RPMI8226 (cell line): ENCODE results near the gene TPPP2.
A peak's percentile ranks its signal among the peaks of the same experiment; 100 is the strongest.

Experiments
- DNase-seq: peaks from one replicate; pipeline ENCODE4 v3.0.0-alpha.2; 2015

Gene TPPP2

DNA sequence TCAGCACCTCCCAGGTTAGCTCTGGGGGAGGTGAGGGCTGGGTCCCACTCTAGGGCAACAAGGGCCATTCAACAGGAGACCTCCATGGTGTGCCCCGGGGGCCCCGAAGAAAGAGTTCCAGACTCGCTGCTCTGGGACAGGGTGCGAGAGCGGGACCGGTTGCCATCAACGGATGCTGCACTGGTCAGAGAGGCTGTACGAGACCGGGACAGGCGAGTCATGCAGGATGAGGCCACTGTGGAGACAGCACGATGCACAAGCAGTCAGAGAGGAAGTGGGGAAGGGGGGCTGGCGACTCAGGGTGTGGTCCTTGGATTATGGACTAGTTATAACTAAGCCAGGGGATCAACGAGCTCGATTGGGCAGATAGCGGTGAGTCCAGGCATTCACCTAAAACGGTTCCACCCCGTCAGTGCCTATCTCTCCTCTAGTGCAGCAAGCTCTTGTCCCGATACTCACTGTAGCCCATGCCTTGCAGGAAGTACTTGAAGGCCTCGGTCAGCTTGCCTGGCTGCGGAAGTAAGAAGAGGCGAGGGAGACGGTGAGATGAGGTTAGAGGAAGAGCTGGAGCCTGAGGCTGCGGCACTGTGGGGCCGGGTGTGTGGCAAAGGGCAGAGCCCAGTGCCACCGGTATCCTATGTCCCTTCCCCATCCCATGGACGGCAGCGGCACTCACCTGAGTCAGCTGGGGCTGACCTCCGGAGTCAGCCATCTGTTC lies 12.3 kb upstream of the TPPP2 start:
- no peak for DNase-seq

DNA sequence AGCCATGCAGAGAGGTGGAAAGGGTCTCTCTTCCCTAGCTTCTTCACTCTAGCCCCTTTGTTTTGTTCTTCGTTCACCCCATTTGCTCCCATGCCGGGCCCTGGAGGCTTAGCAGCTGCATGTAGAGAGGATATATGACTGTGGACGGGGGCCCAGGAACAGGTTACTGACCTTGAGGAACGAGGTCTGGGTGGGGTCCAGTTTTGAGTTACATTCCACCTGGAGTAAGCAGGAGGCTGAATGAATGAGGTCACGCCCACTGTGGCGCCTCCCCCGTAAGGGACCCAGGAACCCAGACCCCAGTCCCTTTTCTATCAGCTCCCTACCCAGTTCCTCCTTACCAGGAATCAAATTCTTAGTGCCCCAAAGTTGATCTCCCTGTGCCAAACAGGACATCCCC lies 11.7 kb upstream of the TPPP2 start:
- DNase-seq: no peak

DNA sequence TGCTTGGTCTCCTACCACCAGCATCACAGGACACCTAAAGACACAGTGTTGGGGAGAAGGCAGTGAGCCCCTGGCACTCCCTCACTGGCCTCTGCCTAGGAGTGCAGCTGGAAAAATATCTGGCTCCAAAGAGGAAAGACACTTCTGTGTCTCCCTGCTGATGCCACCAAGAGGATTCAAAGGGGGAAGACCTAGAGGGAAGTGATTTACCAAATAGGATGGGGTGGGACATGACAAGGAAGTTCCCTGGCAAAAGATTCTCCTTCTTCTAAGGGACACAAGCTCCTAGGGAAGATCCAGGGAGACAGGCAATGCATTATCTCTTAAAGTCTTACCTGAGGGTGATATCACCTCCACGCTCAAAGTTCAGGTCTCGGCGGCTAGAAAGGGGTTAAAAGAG lies 11.2 kb upstream of the TPPP2 start:
- DNase-seq: no peak

DNA sequence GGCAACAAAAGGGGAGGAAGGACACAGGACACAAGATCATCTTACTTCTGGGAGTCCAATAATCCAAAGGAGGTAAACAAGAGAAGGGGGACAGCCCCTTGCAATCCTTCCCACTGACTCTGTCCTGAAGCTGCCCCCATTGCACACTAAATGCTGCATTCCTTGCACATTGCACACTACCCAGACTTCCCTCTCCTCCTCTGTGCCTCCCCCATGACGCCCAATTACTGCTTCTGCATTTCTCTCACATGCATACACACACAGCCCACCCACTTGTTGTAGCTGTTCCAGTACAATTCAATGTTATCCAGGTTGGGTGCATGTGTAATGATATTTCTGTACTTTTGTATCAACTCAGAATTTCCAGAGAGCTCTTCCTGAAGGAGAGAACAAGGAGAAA lies 10.7 kb upstream of the TPPP2 start:
- DNase-seq: no peak

DNA sequence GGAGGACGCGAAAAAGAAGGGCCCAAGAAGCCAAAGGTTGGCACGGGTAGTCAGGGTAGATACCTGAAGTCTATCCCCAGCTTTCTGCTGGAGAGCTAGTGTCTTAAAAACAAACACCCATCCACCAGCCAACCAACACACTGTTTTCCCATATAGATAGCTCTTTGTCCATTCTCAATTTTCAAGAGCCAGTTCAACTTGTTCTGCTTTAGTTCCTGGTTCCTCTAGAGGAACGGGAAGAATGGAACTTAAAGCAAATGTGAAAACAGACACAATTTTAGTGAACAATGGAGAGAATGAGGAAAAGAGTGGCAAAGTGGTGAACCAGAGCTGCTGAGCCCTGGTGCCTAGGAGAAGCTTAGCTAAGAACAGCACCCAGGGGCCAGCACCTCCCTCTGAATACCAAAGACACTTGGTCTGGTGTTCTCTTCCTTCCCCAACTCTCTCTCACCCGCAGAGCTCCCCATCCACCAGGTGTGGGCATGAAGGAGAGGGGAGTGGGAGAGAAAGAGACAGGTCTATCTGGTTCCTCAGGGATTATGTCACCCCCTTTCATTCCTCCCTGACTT lies 9.0 kb upstream of the TPPP2 start:
- no peak for DNase-seq

DNA sequence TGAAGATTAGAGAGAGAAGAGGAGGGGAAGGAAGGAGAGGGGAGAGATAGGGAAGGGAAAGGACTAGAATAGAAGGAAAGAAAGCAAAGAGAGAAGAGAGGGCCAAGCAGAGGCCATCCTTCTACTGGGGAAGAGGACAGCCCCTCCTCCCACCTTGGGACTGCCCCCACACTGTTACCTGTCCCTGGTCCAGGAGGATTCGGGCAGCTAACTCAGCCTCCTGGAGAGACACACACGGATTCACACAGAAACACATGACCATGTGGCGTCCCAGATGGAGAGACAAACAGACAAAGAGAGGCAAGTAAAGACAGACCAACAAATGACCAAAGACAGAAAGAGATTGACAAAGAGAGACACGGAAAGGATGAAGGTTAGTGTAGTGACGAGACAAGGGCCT lies 7.3 kb upstream of the TPPP2 start:
- DNase-seq: no peak

DNA sequence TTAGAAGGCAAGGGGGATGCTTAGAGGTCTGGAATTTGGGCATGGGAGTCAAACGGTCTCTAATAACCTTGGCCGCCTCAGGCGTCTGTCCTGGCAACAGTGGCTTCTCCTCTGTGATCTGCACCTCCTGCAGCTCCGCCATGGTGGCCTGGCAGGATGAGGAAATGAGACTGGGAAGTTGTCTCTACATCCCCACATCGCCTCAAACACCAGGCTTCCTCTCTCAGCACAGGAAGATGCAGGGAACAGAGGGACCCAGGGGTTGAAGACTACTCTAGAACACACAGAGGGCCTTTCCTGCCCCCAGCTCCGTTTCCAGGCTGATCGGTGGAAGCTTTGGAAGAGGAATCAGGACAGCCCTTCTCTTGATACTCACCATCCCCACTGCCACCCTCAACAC lies 6.8 kb upstream of the TPPP2 start:
- DNase-seq: no peak

DNA sequence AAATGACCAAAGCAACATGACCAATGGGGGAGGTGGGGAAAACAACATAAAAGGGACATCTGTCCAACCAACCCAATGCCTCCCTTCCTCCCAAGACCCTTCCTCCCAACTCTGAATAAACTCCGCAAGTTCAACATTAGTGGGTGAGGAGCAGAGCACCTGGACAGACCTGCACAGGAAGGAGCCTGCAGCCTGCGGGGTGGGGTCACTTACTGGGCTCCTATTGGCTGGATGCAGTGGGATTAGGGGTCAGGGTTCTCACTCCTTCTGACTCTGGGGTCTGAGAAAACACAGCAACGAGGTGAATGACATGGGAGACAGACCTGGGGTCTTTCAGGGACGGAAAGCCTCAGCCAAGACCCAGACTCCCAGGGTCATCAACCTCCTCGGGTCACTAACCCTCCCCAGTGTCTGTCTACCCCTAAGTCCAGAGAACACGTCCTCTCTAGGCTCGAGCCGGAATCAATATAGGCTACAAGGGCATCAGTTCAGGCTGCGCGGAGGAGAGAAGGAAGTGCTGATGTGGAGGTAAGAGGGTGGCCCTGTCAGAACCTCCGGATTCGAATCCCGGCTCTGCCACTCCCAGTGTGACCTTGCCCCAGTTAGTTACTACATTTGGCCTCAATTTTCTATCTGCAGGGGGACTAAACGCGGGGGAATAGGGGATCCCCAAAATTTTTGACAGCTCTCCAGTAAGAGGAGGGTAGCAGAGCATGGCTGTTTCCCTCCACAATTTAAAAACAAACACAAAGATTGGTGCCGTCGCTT lies 6.0 kb upstream of the TPPP2 start:
- DNase-seq: no peak

DNA sequence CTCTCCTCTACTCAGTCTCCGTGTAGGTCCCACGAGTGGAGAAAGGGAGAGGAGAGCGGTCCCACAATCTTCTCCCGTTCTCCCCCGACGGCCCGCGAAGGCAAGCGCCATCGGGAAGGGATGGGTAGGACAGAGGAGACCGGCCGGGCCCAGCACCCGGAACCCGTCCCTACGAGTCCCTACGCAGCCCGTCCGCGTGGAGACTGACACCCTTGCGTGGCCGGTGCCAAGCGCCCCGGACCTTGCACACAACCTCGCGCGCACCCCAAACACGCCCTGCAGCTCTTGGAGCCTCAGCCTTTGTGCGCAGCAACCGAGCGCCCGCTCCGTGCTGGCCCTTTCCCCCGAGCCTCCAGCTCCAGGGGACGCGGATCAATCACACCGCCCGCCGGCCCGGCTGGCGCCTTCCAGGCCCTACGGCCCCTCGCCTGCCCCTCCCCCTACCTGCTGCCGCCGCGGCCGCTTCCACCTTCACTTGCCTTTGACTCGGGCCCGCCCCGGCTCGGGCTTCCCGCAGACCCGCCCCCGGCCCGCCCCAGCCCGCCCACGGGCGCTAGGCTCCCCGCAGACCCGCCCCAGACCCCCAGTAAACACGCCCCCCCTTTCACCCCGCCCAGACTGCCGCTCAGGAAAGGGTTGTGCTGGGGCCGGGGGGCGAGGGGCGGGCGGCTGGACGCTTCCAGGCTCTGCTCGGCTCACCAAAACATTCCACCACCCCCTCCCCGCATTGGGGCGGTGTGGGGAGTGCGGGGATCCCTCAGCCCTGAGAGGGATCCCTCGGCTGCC lies 5.2 kb upstream of the TPPP2 start, which contains the start of gene NDRG2:
Gene NDRG2, minus strand, starts transcription at position 477 of the 786 bp plus-strand sequence. CDS start 1,746 bp downstream, outside the sequence.
- peak; percentile 50 for DNase-seq

DNA sequence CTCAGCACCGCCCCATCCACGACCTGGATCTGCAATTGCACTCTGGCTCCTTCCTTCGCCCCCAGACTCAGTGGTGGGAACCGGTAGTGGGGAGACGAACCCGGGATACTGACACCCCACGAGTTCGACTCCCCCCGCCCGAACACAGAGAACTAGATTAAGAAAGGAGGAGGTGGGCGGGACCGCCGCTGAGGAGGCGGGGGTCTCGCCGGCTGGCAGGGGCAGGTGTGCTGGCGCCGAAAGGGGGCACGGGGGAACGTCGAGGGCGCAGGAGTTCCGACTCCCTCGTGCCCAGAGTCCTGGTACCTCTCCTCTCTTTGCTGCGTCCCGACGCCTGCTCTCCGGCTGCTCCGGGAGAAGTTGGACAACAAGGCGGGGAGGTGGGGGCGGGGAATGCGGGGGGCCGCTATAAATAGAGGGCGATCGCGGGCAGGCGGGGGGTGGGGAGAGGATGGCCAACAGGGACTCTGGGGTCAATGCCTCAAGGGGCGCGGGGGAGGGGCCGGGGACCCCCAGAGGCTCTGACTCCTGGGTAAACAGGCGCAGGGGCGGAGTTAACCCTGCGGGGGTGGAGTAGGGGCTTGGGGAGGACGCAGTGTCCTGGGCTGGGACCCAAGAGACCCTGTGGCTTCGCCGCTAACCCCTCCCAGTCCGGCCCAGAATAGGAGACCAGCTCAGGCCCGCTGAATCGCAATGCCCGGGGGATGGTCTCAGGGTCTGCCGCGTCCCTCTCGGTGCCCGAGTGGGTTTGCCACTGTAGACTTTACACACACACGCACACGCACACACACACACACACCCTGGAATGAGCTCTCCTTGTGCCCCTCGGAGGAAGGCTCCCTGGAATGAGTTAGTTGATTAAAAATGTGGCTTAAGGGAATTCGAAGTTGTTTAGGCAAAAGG lies 4.4 kb upstream of the TPPP2 start:
- no peak for DNase-seq

DNA sequence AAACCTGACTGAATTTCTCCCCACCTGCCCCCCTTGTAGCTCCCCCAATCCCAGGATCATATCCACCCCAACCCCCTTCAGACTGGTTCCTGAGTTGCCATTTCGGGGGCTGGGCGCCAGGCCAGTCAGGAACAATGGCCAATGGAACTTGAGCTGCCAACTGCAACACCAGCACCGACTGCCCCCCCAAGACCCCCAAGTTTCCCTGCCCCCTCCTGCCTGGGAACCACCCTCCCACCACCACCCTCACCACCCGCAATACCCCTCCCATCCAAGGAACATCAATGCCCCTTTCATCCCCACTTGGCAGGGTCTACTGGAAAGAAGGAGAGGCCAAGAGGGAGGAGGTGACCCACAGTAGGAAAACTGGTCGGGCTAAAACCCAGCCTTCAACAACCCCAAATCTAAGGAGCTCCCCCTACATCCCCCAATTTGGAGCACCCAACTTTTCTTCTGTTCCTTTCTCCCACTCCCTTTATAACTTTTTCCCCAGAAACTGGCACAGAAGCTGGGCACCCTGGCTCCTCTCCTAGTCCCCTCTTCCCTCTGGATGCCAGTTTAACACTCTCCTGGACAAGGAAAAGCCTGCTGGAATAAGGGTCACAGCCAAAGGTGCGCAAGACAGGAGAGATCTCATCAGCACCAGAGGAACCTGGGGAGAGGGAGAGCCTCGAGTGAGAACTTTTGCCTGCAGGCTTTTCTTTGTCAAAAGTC lies 3.6 kb upstream of the TPPP2 start:
- no peak for DNase-seq

DNA sequence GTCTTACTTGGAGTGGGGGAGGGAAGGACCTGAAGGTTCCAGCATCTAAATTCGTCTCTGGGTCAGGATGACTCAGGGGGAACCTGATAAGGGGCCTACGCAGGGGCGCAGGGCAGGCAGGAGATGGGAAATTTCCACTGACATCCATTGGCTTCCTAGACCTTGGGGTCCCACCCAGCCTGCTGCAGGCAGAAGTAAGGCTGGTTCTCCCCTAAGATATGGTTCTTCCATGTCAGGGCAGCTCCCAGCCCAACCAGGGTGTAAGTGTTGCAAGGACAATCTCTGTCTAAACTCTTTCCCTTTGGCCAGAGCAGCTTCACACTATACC lies 3.1 kb upstream of the TPPP2 start:
- DNase-seq: no peak

DNA sequence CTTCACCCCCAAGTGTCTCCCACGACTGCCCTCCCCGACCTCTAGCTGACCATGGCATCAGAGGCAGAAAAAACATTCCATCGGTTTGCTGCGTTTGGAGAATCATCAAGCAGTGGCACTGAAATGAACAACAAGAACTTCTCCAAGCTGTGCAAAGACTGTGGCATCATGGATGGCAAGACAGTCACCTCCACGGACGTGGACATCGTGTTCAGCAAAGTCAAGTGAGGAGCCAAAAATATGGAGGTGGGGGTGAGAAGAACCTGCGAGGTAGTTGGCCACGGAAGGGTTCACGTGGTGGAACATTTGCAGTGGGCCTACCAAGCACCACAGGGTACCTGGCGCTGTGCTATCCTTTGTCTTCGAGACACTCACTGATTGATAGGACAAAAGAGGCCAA lies 514 bp downstream of the TPPP2 start:
- DNase-seq: no peak

DNA sequence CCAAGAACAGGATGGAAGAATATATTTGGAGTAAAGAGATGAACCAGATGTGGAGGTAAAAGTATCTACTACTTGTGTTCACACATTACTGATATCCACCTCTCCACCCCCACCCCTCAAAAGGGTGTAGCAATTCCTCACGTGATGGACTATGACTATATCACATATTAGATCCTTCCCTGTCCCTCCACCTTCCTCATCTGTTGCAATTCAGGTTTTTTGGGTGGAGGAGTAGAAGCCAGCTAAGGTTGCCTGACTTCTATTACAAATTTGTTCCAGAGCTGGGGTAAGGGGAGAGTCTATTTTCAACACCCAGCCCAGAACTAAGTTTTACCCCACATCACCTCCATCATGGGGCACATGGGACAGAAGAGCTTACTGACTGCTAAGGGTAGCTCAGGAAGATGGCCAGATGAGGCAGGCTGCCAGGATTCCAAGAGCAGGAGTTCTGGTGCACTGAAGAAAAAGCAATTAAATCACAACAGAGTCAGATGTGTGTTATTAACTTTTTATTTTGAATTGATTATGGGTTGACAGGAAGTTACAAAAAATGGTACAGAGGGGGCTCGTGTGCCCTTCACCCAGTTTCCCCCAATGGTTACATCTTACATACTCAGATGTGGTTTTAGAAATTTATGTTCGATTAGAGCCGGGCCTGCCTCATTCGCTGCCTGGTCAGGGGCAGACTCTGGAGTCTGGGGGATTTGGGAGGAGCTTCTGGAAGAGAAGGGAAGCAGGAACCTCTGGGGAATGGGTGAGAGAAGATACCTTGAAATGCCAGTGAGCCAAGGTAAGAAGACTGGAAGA lies 2.5 kb downstream of the TPPP2 start:
- no peak for DNase-seq

DNA sequence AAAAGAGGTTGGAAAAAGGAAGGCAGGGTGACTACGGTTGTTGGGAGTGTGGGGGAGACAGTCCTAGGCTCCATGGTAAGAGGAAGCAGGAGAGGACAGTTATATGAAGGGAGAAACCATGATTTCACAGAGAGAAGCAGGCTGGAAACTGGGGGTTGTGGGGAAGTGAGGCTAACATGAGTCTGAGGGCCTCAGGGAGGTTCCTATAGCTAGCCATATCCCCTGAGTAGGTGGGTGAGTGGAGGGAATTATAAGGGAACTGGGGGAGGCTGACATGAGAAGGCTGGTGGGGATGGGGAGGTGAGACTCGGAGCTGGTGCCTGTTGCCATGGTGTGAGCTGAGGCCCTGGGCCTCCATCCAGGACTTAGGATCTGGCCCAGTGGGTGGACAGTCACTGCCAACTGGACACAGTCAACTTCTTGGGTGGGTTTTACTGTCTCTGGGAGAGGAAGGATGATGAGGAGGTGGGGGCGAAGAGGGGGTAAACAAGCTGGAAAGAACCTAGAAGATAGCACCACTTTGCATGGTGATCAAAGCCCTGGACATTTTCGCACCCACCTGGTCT lies 3.2 kb downstream of the TPPP2 start:
- no peak for DNase-seq

DNA sequence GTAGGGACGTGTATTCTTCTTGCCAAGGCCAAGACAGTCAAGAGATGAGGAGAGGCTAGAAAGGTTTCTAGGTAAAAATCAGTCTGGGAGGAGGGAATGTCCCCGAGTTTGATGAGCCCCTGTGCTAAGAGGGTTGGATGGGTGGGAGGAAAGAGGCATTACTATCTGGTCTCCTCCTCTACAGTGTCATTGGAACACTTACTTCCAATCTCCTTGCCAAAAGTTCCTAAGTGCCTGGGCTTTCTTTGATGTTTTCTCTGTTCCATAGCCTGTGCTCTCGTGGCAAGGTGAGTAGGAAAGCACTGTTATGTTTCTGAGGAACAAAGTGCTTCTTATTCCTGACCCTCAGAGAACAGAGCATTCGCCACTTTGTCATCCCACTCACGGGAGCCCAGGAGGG lies 4.7 kb downstream of the TPPP2 start, which contains the start of gene RNASE13:
Gene RNASE13, minus strand, starts transcription at position 101 of the 400 bp plus-strand sequence. CDS start 519 bp downstream, outside the sequence.
- no peak for DNase-seq

DNA sequence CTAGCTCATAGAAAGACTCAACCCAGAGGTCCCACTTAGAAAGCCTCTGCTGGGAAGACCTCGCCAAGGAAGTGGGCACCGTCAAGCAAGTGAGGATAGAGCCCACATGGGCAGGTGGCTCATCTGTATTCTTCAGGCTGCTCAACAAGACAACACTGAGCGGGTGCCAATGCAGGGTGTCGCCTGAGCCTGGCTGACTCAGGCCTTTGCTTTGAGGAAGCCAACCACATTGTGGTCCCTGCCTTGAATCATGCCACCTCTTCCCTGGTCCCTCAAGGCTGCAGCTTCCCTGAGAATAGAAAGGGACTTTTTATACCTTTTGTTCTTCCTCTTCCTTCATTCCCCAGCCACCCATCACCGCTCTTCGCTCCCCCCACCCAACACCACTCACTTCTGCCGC lies 6.7 kb downstream of the TPPP2 start:
- DNase-seq: no peak

DNA sequence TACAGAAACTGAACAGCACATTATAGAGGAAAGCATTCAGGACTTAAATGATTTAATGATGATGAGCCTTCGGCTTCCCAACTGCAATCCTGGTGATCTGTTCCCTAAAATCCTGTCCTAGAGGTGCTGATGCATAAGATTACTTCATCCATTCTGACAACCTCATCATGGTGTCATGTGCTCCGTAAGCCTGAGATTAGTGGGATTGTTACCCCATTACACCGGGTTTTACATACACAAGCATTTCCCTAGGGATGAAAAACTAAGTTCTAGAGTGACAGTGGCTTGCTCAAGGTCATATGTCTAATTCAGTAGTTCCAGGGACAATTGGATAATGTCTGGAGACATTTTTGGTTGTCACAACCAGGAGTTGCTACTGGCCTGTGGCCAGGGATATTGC lies 7.1 kb downstream of the TPPP2 start:
- DNase-seq: no peak

DNA sequence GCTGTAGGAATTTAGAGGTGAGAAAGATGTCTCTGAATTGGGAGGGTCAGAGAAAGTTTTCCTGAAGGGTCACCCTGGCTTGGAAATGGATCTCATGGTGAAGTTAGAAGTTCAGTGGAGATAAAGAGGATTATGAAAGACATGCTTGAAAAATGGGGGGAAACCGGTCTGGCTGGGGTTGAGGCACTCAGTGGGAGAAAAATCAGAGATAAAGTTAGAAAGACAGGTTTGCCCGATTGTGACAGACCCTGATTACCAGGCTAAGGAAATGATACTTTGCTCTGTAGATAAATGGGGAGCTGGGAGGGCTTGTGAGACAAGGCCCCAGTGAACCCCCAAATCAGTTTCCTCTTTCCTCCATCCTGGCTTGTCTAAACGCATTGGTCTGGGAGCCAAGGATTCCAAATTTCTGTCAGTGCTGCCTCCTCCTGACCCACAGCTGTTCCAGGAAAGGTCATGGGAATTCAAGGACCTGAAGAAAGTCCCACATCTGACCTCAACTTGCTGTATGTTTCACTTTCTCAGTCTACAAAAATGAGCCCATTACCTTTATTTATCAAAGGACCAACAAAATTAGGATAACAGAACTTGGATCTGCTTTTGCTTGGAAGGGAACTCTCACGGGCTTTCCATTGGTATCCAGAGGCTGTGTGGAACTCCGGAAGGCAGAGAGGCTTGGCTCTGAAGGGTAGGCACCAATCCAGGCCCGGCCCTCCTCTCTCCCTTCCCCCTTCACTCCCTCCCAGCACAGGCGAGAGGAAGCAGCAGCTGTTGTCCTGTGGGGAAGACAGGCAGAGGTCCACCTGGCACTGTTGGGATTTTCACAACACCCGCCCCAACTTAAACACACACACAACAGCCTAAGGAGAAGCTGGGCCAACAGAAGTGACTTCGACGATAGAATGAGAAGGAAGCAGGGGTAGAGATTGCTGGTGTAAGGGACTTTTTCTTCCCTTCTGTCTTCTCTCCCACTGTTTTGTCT lies 8.7 kb downstream of the TPPP2 start:
- DNase-seq: no peak
